ENCODE measurements around the gene IRF3. TPM values are rescaled to one million over a fixed set of nuclear protein-coding genes. Genes with fewer than 3 reads are reported as not detected.

The IRF3 gene
- total RNA-seq, 4 donors from 2014 or later, result 41.5 to 62.5 (median 52.3) TPM

DNA sequence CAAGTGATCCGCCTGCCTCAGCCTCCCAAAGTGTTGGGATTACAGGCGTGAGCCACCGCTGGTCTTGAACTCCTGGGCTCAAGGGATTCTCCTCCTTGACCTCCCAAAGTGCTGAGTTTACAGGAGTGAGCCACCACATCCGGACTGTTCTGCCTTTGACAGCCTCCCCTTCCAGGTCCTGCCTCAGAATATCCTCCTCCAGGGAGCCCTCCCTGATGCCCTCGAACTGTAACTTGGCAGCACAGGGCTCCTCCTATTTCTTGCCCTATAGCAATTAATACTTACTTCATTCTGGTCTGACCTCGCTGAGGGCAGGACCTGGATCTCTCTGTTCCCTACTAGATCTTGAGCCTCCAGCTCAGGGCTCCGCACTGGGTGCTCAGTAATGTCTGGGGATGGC is 31.2 kb upstream of the IRF3 start:
- no peak for TF ChIP-seq POLR2A (IDR thresholded peaks at IDR 0.05)
- TF ChIP-seq, protein P1, sequence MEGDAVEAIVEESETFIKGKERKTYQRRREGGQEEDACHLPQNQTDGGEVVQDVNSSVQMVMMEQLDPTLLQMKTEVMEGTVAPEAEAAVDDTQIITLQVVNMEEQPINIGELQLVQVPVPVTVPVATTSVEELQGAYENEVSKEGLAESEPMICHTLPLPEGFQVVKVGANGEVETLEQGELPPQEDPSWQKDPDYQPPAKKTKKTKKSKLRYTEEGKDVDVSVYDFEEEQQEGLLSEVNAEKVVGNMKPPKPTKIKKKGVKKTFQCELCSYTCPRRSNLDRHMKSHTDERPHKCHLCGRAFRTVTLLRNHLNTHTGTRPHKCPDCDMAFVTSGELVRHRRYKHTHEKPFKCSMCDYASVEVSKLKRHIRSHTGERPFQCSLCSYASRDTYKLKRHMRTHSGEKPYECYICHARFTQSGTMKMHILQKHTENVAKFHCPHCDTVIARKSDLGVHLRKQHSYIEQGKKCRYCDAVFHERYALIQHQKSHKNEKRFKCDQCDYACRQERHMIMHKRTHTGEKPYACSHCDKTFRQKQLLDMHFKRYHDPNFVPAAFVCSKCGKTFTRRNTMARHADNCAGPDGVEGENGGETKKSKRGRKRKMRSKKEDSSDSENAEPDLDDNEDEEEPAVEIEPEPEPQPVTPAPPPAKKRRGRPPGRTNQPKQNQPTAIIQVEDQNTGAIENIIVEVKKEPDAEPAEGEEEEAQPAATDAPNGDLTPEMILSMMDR (IDR thresholded peaks at IDR 0.05), result no peak
- Histone ChIP-seq H3K4me1 (no peaks in the 10 kb centered on the region), H3K27ac (no peak overlapping the region), H3K4me3 (replicated peaks in 1 of 3) (no peak overlapping the region), H3K36me3 (no peaks in the 10 kb centered on the region), H3K9me3 (no peaks in the 10 kb centered on the region), H3K27me3 (no peaks in the 10 kb centered on the region)
- DNase-seq, result no peak
- 97 to 98% methylated on average over 7 of the region's 7 CpGs for WGBS, 2 donors
- intact Hi-C loops (cut with DNase I), result no loop called here

DNA sequence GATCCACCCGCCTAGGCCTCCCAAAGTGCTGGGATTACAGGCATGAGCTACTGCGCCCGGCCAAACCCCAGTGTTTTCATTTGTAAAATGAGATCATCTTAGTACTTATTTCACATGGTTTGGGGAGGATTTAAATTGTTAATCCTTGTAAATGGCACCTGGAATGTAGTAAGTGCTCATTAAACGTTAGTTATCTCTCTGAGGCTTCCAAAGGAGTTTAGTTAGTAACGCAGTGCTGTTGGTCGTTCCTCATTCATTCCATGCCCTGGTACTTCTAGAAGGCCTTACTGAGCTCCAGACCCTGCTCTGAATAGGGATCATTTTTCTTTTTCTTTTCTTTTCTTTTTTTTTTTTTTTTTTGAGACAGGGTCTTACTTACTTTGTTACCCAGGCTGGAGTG is 30.5 kb upstream of the IRF3 start:
- Histone ChIP-seq H3K9me3 (no peaks in the 10 kb centered on the region), H3K4me3 (replicated peaks in 1 of 3) (no peak overlapping the region), H3K36me3 (no peaks in the 10 kb centered on the region), H3K4me1 (peaks cover 0 to 2% of the 10 kb centered on the region in 2 donors), H3K27ac (no peak overlapping the region), H3K27me3 (no peaks in the 10 kb centered on the region)
- intact Hi-C loops (cut with DNase I), result no loop called here
- TF ChIP-seq, protein P1 (IDR thresholded peaks at IDR 0.05), result no peak
- no peak for TF ChIP-seq POLR2A (IDR thresholded peaks at IDR 0.05)
- 88 to 91% methylated on average over 6 of the region's 6 CpGs for whole genome bisulfite sequencing, 2 donors
- DNase-seq, result no peak

DNA sequence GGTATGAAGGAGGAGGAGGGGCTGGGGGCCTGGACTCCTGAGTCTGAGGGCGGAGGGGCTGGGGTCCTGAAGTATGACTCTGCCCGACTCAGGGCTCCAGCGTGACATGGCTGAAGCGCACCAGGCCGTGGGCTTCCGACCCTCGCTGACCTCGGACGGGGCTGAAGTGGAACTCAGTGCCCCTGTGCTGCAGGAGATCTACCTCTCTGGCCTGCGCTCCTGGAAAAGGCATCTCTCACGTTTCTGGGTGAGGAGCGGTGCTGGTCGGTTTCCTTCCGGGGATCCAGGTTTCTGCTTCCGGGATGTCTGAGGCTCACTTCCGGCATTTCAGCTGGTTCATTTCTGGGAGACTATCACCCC is 26.5 kb upstream of the IRF3 start:
- H3K9me3 ChIP-seq, result no peaks in the 10 kb centered on the region
- no peak for DNase-seq
- TF ChIP-seq POLR2A (IDR thresholded peaks at IDR 0.05), result no peak
- TF ChIP-seq, protein P1 (IDR thresholded peaks at IDR 0.05), result no peak
- H3K4me1 ChIP-seq, result peaks cover 4 to 17% of the 10 kb centered on the region in 2 donors
- no peaks in the 10 kb centered on the region for H3K27me3 ChIP-seq
- peaks cover 0 to 7% of the 10 kb centered on the region in 2 donors for H3K36me3 ChIP-seq
- H3K27ac ChIP-seq, result no peak overlapping the region
- 62 to 66% methylated on average over 9 to 11 of the region's 16 CpGs for WGBS, 2 donors
- intact Hi-C loops (cut with DNase I), result no loop called here
- no peak overlapping the region for H3K4me3 ChIP-seq (replicated peaks in 1 of 3)

DNA sequence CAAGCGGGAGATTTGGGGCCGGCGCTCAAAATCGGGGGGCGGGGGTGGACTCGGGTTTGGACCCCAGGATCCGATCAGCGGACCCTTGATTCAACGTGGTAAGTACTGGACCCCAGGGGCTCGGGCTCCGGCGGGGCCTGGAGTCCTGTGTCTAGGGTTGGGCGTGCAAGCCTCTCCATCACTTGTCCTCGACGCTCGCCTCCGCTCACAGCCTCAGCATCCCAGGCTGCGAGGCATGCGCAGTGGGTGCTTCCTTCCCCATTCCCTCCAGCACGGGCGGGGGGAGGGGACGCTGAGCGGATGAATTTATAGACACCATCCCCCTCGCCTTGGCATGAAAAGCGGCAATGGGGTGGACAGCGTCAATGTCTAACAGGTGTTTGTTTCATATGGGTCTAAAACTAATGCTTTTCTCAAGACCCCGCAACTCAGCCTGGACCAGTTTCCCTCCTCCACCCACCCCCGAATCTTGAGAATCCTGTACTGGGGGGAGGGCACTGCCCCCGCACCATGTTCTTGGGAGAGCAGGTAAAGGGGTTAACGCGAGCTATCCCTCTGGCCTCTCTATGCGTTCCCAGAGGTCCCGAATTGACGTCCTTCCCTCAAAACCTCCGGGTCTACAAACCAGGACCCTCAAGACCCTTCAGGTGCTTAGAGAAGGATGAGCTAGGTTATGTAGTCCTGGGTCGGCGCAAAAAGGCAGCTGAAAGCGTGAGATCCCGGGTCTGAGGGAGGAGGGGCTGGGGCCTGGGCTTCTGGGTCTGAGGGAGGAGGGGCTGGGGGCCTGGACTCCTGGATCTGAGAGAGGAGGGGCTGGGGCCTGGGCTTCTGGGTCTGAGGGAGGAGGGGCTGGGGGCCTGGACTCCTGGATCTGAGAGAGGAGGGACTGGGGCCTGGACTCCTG is 25.8 kb upstream of the IRF3 start:
- peaks cover 4 to 17% of the 10 kb centered on the region in 2 donors for H3K4me1 ChIP-seq
- peak overlapping the region in 1 of 3 donors; percentile 23 for H3K4me3 ChIP-seq (replicated peaks in 1 of 3)
- H3K27me3 ChIP-seq, result no peaks in the 10 kb centered on the region
- H3K36me3 ChIP-seq, result peaks cover 0 to 12% of the 10 kb centered on the region in 2 donors
- intact Hi-C loops (cut with DNase I), result no loop called here
- no peaks in the 10 kb centered on the region for H3K9me3 ChIP-seq
- no peak overlapping the region for H3K27ac ChIP-seq
- peak; percentile 26 to 35 for DNase-seq
- 15 to 17% methylated on average over 19 to 29 of the region's 39 CpGs for WGBS, 2 donors
- no peak for TF ChIP-seq POLR2A (IDR thresholded peaks at IDR 0.05)
- TF ChIP-seq, protein P1 (IDR thresholded peaks at IDR 0.05), result no peak

DNA sequence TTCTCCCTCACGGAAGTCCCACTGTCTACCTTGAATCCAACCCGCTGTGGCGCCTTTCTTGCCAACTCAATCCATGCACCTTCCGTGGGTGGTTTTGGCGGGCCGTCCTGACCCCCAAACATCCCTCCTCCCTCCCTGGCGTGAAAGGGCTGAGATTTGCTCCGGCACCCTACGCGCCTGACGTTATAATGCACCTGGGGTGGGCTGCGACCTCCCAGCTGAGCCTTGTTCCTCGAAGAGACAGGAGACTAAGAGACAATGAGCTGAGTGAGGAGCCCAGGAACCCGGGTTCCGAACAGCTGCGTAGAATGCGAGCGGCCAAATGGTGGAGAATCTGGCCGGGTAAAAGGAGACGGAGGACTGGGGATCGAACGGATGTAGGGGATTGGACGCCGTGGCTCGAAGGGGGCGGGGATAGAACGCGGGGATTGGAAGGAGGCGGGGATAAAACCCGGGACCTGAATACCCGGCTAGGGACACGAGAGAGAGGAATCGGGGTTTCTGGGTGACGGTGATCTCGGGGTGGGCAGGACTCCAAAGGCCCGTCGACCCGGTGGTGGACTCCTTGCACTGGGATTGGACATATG is 25.1 kb upstream of the IRF3 start, which contains the start of gene CPT1C:
TSS of gene CPT1C (plus strand) at position 461 of the 587 bp plus-strand sequence. CDS start 1,137 bp downstream, outside the sequence.
- WGBS, 2 donors, result 4% methylated on average over 37 to 38 of the region's 38 CpGs
- TF ChIP-seq POLR2A (IDR thresholded peaks at IDR 0.05), result peak in 1 of 2 donors; percentile 40
- TF ChIP-seq, protein P1 (IDR thresholded peaks at IDR 0.05), result no peak
- no peaks in the 10 kb centered on the region for H3K9me3 ChIP-seq
- peaks cover 7 to 19% of the 10 kb centered on the region in 2 donors for H3K36me3 ChIP-seq
- H3K4me3 ChIP-seq (replicated peaks in 1 of 3), result peak within 1 kb of the TSS in 1 of 3 donors; percentile 23
- DNase-seq, result peak; percentile 50 to 56
- peak within 1 kb of the TSS in 2 of 3 donors; percentile 16 to 17 for H3K27ac ChIP-seq
- no peaks in the 10 kb centered on the region for H3K27me3 ChIP-seq
- H3K4me1 ChIP-seq, result peaks cover 4 to 17% of the 10 kb centered on the region in 2 donors
- intact Hi-C loops (cut with DNase I), result no loop called here
